Common myeloid progenitor, CD34-positive (primary cell): Measurements from ENCODE around the gene RNASE9.
"Not testable (repeated sequence)": the region's sequence is repeated elsewhere in the genome, so short reads cannot be mapped to it uniquely, and the experiment has no call there.

Experiments used
- CTCF ChIA-PET: fragments of 350-600 bp; sonication (Branson Sonifier 250); formaldehyde crosslinking; loops from one replicate; lab custom pipeline; 2021; ENCODE audit warnings: antibody characterized with exemption; lab: Charles Lee
- POLR2A ChIA-PET: fragments of 350-600 bp; sonication (Branson Sonifier 250); formaldehyde crosslinking; loops from one replicate; lab custom pipeline; 2021; ENCODE audit warnings: antibody characterized with exemption; lab: Charles Lee
- DNase-seq, 3 donors: peaks; one replicate each; pipeline versions ENCODE4 v3.0.0 to v3.0.0-alpha.2; 2013
- H3K27ac ChIP-seq, 2 experiments: 1 replicate in 1 of 2; 2 replicates in 1 of 2; pipeline ENCODE4 v1.7.0; 2013; ENCODE audit warnings: inconsistent platforms in 2 of 2, low read length in 2 of 2, mild to moderate bottlenecking in 2 of 2, low read depth in 1 of 2, moderate library complexity in 1 of 2; ENCODE audit not compliant: severe bottlenecking in 2 of 2, insufficient read depth in 1 of 2, poor library complexity in 1 of 2
- H3K27me3 ChIP-seq, 5 experiments: replicated peaks in 2 of 5; 1 replicate in 3 of 5; 2 replicates in 2 of 5; pipeline versions ENCODE4 v1.6.1 to v1.7.0; 2013; ENCODE audit warnings: low read length in 4 of 5, mild to moderate bottlenecking in 2 of 5, moderate library complexity in 2 of 5, inconsistent platforms in 1 of 5; ENCODE audit not compliant: insufficient read depth in 5 of 5, control insufficient read depth in 4 of 5
- H3K36me3 ChIP-seq, 4 experiments: 1 replicate in 2 of 4; 2 replicates in 2 of 4; pipeline versions ENCODE4 v1.6.1 to v1.7.0; 2013; ENCODE audit warnings: low read length in 3 of 4, control low read depth in 1 of 4, mild to moderate bottlenecking in 1 of 4; ENCODE audit not compliant: control insufficient read depth in 4 of 4, insufficient read depth in 4 of 4
- H3K4me1 ChIP-seq, 4 experiments: 1 replicate in 3 of 4; 2 replicates in 1 of 4; pipeline versions ENCODE4 v1.6.1 to v1.7.1; 2013; ENCODE audit warnings: low read length in 3 of 4, mild to moderate bottlenecking in 3 of 4, control low read depth in 1 of 4, inconsistent platforms in 1 of 4, moderate library complexity in 1 of 4; ENCODE audit not compliant: control insufficient read depth in 4 of 4, insufficient read depth in 4 of 4; ENCODE audit errors: control extremely low read depth in 1 of 4
- H3K4me3 ChIP-seq, 7 experiments: 1 replicate in 4 of 7; 2 replicates in 3 of 7; pipeline versions ENCODE4 v1.5.1 to v1.7.0; 2013; ENCODE audit warnings: mild to moderate bottlenecking in 7 of 7, low read length in 6 of 7, moderate library complexity in 6 of 7, inconsistent platforms in 2 of 7, low read depth in 2 of 7, control low read depth in 1 of 7; ENCODE audit not compliant: insufficient read depth in 4 of 7, control insufficient read depth in 1 of 7; ENCODE audit errors: extremely low read depth in 1 of 7
- H3K9me3 ChIP-seq, 5 experiments: 1 replicate in 4 of 5; 2 replicates in 1 of 5; pipeline versions ENCODE4 v1.6.1 to v1.7.1; 2013; ENCODE audit warnings: low read length in 4 of 5, mild to moderate bottlenecking in 2 of 5, inconsistent platforms in 1 of 5, low read depth in 1 of 5, moderate library complexity in 1 of 5; ENCODE audit not compliant: control insufficient read depth in 4 of 5, insufficient read depth in 2 of 5; ENCODE audit errors: control extremely low read depth in 1 of 5
- WGBS: methylation state at CpG from one replicate; pipeline ENCODE4 v1.1.5; 2013; ENCODE audit not compliant: insufficient coverage; 5-methylcytosine and 5-hydroxymethylcytosine counted together

The RNASE9 gene

GRCh38 chr14:20606190-20606901 lies 45.5 kb upstream of the RNASE9 start:
- H3K4me3 ChIP-seq: no peak overlapping the region
- WGBS: 44% methylated on average over 6 of the region's 8 CpGs
- H3K4me1 ChIP-seq: peaks cover 4 to 13% (median 6%) of the 10 kb centered on the region in 4 experiments
- H3K9me3 ChIP-seq: no peaks in the 10 kb centered on the region
- no peaks in the 10 kb centered on the region for H3K36me3 ChIP-seq
- POLR2A ChIA-PET: no interaction called here
- DNase-seq: no peak
- CTCF ChIA-PET: interaction anchor here (0.8 to 7.5 kb wide), 13 partner anchors 14 to 278 kb away, joined by 3 to 91 read pairs (median 4); partner anchors contain the start of genes APEX1, OSGEP and TEP1
- H3K27ac ChIP-seq: no peak overlapping the region
- no peaks in the 10 kb centered on the region for H3K27me3 ChIP-seq

GRCh38 chr14:20603813-20604690 lies 43.2 kb upstream of the RNASE9 start:
- Histone ChIP-seq H3K36me3 (no peaks in the 10 kb centered on the region), H3K27ac (no peak overlapping the region), H3K4me3 (no peak overlapping the region), H3K27me3 (no peaks in the 10 kb centered on the region), H3K9me3 (no peaks in the 10 kb centered on the region), H3K4me1 (peaks cover 0 to 2% (median 0%) of the 10 kb centered on the region in 4 experiments)
- WGBS: 89% methylated on average over 11 of the region's 13 CpGs
- ChIA-PET POLR2A (no interaction called here), CTCF (interaction anchor here (1.1 to 7.5 kb wide), 5 partner anchors 24 to 276 kb away, joined by 3 to 91 read pairs (median 3); no protein-coding TSS in a partner anchor)
- no peak for DNase-seq

GRCh38 chr14:20602583-20602982 lies 41.7 kb upstream of the RNASE9 start:
- DNase-seq: no peak
- WGBS: 89% methylated on average over 8 of the region's 9 CpGs
- POLR2A ChIA-PET: no interaction called here
- Histone ChIP-seq H3K9me3 (no peaks in the 10 kb centered on the region), H3K36me3 (no peaks in the 10 kb centered on the region), H3K4me1 (peaks cover 0 to 2% (median 0%) of the 10 kb centered on the region in 4 experiments), H3K4me3 (no peak overlapping the region), H3K27ac (no peak overlapping the region), H3K27me3 (no peaks in the 10 kb centered on the region)
- CTCF ChIA-PET: interaction anchor here (0.9 kb wide), 1 partner anchor 18 kb away, joined by 3 read pairs; no protein-coding TSS in a partner anchor

- ChIA-PET CTCF (interaction anchor here (0.9 kb wide), 2 partner anchors 19 to 187 kb away, joined by 3 read pairs; no protein-coding TSS in a partner anchor), POLR2A (no interaction called here)
- 80% methylated on average over 12 of the region's 12 CpGs for WGBS
- Histone ChIP-seq H3K4me1 (peaks cover 0 to 2% (median 0%) of the 10 kb centered on the region in 4 experiments), H3K9me3 (no peaks in the 10 kb centered on the region), H3K4me3 (no peak overlapping the region), H3K27me3 (no peaks in the 10 kb centered on the region), H3K27ac (no peak overlapping the region), H3K36me3 (no peaks in the 10 kb centered on the region)
- DNase-seq: no peak
These were observed 40.7 kb upstream of the RNASE9 start for GRCh38 chr14:20601522-20601921.

- 100% methylated on average over 1 of the region's 1 CpG for WGBS
- H3K27me3 ChIP-seq: no peaks in the 10 kb centered on the region
- peaks cover 0 to 11% (median 7%) of the 10 kb centered on the region in 4 experiments for H3K4me1 ChIP-seq
- ChIA-PET CTCF (no interaction called here), POLR2A (interaction anchor here (0.6 kb wide), 1 partner anchor 194 kb away, joined by 3 read pairs; no protein-coding TSS in a partner anchor)
- H3K27ac ChIP-seq: no peak overlapping the region
- H3K4me3 ChIP-seq: no peak overlapping the region
- H3K36me3 ChIP-seq: no peaks in the 10 kb centered on the region
- DNase-seq: no peak
- H3K9me3 ChIP-seq: no peaks in the 10 kb centered on the region
These were observed 36.3 kb upstream of the RNASE9 start for GRCh38 chr14:20597108-20597507.

GRCh38 chr14:20595726-20596125 lies 34.9 kb upstream of the RNASE9 start:
- POLR2A ChIA-PET, DNase-seq, H3K27me3 ChIP-seq, H3K9me3 ChIP-seq, CTCF ChIA-PET, H3K4me3 ChIP-seq, H3K27ac ChIP-seq, H3K36me3 ChIP-seq: not testable (repeated sequence)
- WGBS: 95% methylated on average over 3 of the region's 3 CpGs
- H3K4me1 ChIP-seq: peaks cover 0 to 11% (median 7%) of the 10 kb centered on the region in 4 experiments
